GM12878 (cell line): ENCODE data around the gene MOGAT3. TPM values are rescaled to one million over a fixed set of nuclear protein-coding genes. Genes with fewer than 3 reads are reported as not detected.

Experiments
- BCL3 ChIP-seq: IDR thresholded peaks from 2 replicates; pipeline ENCODE4 v1.6.1; 2011; ENCODE audit warnings: borderline replicate concordance, low read depth, mild to moderate bottlenecking, moderate library complexity, low read length; ENCODE audit not compliant: insufficient read depth, poor library complexity, severe bottlenecking
- BHLHE40 ChIP-seq, 2 experiments: fragments of 450-650 bp in 1 of 2; IDR thresholded peaks; 2 replicates each; pipeline ENCODE4 v1.6.1; 2011 to 2017; ENCODE audit warnings: low read depth in 2 of 2, borderline replicate concordance in 1 of 2, improper control_type of control experiment in 1 of 2, low read length in 1 of 2, mild to moderate bottlenecking in 1 of 2
- CEBPZ ChIP-seq: fragments of 150-350 bp; IDR thresholded peaks from 2 replicates; pipeline ENCODE4 v1.6.1; 2016; ENCODE audit warnings: low read depth, low read length
- CREB1 ChIP-seq: IDR thresholded peaks from 2 replicates; pipeline ENCODE4 v1.6.1; 2012; ENCODE audit warnings: low read depth, mild to moderate bottlenecking, inconsistent platforms
- HDAC2 ChIP-seq: fragments of 200-600 bp; sonication (generic); IDR thresholded peaks from 2 replicates; pipeline ENCODE4 v1.6.1; 2017
- HDGF ChIP-seq: fragments of 450-650 bp; IDR thresholded peaks from 2 replicates; pipeline ENCODE4 v1.6.1; 2016; ENCODE audit warnings: antibody characterized with exemption
- KAT2A ChIP-seq: conservative IDR thresholded peaks from 2 replicates; pipeline ENCODE4 v1.6.1; 2011; ENCODE audit warnings: low read depth, low read length; ENCODE audit not compliant: control insufficient read depth
- KLF5 ChIP-seq: fragments of 450-650 bp; IDR thresholded peaks from 2 replicates; pipeline ENCODE4 v1.6.1; 2014; ENCODE audit warnings: mild to moderate bottlenecking; ENCODE audit not compliant: partially characterized antibody
- NRF1 ChIP-seq: conservative IDR thresholded peaks from 2 replicates; pipeline ENCODE4 v1.6.1; 2011; ENCODE audit warnings: mild to moderate bottlenecking, low read depth, low read length, improper control_type of control experiment
- PAX5 ChIP-seq: IDR thresholded peaks from 2 replicates; pipeline ENCODE4 v1.6.1; 2011; ENCODE audit warnings: low read depth, low read length, borderline replicate concordance
- POLR2A ChIP-seq: IDR thresholded peaks from 2 replicates; pipeline ENCODE4 v1.6.1; 2011; ENCODE audit warnings: low read depth, mild to moderate bottlenecking, low read length
- RBBP5 ChIP-seq: fragments of 200-600 bp; sonication (generic); conservative IDR thresholded peaks from 2 replicates; pipeline ENCODE4 v1.6.1; 2016
- SKIL ChIP-seq: fragments of 450-650 bp; IDR thresholded peaks from 2 replicates; pipeline ENCODE4 v1.6.1; 2017; ENCODE audit warnings: mild to moderate bottlenecking, low read depth, inconsistent platforms; ENCODE audit not compliant: poor library complexity, severe bottlenecking
- SMARCA5 ChIP-seq: fragments of 450-650 bp; IDR thresholded peaks from 2 replicates; pipeline ENCODE4 v1.6.1; 2017; ENCODE audit warnings: mild to moderate bottlenecking
- SUZ12 ChIP-seq: fragments of 200-600 bp; sonication (generic); IDR thresholded peaks from one replicate; pipeline ENCODE4 v1.6.1; 2018; ENCODE audit warnings: antibody characterized with exemption, mild to moderate bottlenecking; ENCODE audit not compliant: unreplicated experiment
- TARDBP ChIP-seq: IDR thresholded peaks from 2 replicates; pipeline ENCODE4 v1.6.1; 2016; ENCODE audit warnings: borderline replicate concordance
- TCF3 ChIP-seq: IDR thresholded peaks from 2 replicates; pipeline ENCODE4 v1.6.1; 2012; ENCODE audit warnings: low read depth, mild to moderate bottlenecking, low read length, borderline replicate concordance; ENCODE audit not compliant: insufficient read depth
- WRNIP1 ChIP-seq: IDR thresholded peaks from 2 replicates; pipeline ENCODE4 v1.6.1; 2011; ENCODE audit warnings: low read depth, low read length, improper control_type of control experiment, borderline replicate concordance
- ZBED1 ChIP-seq: IDR thresholded peaks from 2 replicates; pipeline ENCODE4 v1.6.1; 2016; ENCODE audit warnings: borderline replicate concordance
- ZBTB40 ChIP-seq: fragments of 450-650 bp; IDR thresholded peaks from 2 replicates; pipeline ENCODE4 v1.6.1; 2016; ENCODE audit warnings: mild to moderate bottlenecking, moderate library complexity, borderline replicate concordance
- polyA plus RNA-seq, 11 experiments: library from polyadenylated mRNA; depleted of rRNA in 4 of 11; unstranded in 6 of 11; stranded (reverse) in 5 of 11; fragments of >200 nt; fragmentation: Nextera tagmentation in 4 of 11; fragmentation: Illumina TruSeq in 1 of 11; extraction: Ambion mirVana in 4 of 11; extraction: Trizol in 1 of 11; gene quantifications; 1 replicate in 1 of 11; 2 replicates in 10 of 11; pipeline versions ENCODE4 v1.2.1 to v1.2.3, GENCODE V29; 2011 to 2016; ENCODE audit warnings: inconsistent platforms in 2 of 11, missing spikeins in 2 of 11, low read depth in 1 of 11
- total RNA-seq, 4 experiments: library from RNA; depleted of rRNA in 3 of 4; stranded (reverse); fragments of >200 nt in 3 of 4; fragmentation: Illumina TruSeq in 1 of 4; extraction: Trizol in 1 of 4; gene quantifications; 2 replicates each; pipeline versions ENCODE4 v1.2.1 to v1.2.3, GENCODE V29; 2013 to 2021

Gene MOGAT3
- total and polyA plus RNA-seq, 10 of the 15 experiments (the other 5 are each of a cell fraction or from before 2014, with no cell fraction given), result 0.11 TPM; not detected in 9

- TF ChIP-seq CEBPZ, result no peak
- TF ChIP-seq TCF3, result 0 out of 2 replicates have a peak, but pooled peaks have one; percentile 25
- TF ChIP-seq SKIL, result no peak
- TF ChIP-seq KLF5, result no peak
- TF ChIP-seq PAX5, result 0 out of 2 replicates have a peak, but pooled peaks have one; percentile 29
- TF ChIP-seq ZBED1, result no peak
- no peak for TF ChIP-seq HDGF
- TF ChIP-seq BCL3, result no peak
- no peak for TF ChIP-seq ZBTB40
- no peak for TF ChIP-seq SUZ12
- no peak for TF ChIP-seq RBBP5
- no peak for TF ChIP-seq POLR2A
- no peak for TF ChIP-seq HDAC2
- peak; percentile 33 to 61; a peak in 2 of 4 replicates for TF ChIP-seq BHLHE40 (IDR thresholded peaks at IDR 0.05; ENCODE audit: borderline replicate concordance in 1 of 2, low read depth in 2 of 2, low read length in 1 of 2)
- no peak for TF ChIP-seq TARDBP
- no peak for TF ChIP-seq WRNIP1
- TF ChIP-seq KAT2A, result no peak
- TF ChIP-seq CREB1, result peak; percentile 42; the same call in 1 of the 2 replicates
- TF ChIP-seq NRF1, result no peak
- TF ChIP-seq SMARCA5, result no peak
Observed at GRCh38 chr7:101169838-101170551, 30.8 kb downstream of the MOGAT3 start (continued).
